B cell (primary cell): ENCODE measurements around the gene KLHL28.

Experiments
- EZH2 ChIP-seq: IDR thresholded peaks from 2 replicates; pipeline ENCODE4 v1.6.1; 2012; ENCODE audit warnings: borderline replicate concordance, low read depth, mild to moderate bottlenecking, moderate library complexity, low read length; ENCODE audit not compliant: insufficient read depth, poor library complexity, severe bottlenecking
- TF ChIP-seq, protein P1 (sequence below): fragments of 200-600 bp; IDR thresholded peaks from one replicate; pipeline ENCODE4 v1.8.0; 2022; ENCODE audit warnings: antibody characterized with exemption, mild to moderate bottlenecking

- TF ChIP-seq, protein P1, sequence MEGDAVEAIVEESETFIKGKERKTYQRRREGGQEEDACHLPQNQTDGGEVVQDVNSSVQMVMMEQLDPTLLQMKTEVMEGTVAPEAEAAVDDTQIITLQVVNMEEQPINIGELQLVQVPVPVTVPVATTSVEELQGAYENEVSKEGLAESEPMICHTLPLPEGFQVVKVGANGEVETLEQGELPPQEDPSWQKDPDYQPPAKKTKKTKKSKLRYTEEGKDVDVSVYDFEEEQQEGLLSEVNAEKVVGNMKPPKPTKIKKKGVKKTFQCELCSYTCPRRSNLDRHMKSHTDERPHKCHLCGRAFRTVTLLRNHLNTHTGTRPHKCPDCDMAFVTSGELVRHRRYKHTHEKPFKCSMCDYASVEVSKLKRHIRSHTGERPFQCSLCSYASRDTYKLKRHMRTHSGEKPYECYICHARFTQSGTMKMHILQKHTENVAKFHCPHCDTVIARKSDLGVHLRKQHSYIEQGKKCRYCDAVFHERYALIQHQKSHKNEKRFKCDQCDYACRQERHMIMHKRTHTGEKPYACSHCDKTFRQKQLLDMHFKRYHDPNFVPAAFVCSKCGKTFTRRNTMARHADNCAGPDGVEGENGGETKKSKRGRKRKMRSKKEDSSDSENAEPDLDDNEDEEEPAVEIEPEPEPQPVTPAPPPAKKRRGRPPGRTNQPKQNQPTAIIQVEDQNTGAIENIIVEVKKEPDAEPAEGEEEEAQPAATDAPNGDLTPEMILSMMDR: no peak
- no peak for TF ChIP-seq EZH2
These were observed 18.1 kb upstream of the KLHL28 start for GRCh38 chr14:44979740-44980356.
